ENCODE data around the gene XK.
"Not testable (repeated sequence)": the region's sequence is repeated elsewhere in the genome, so short reads cannot be mapped to it uniquely, and the experiment has no call there.

The XK gene

GRCh38 chrX:37685381-37686359 lies at the start of gene XK:
TSS of gene XK (plus strand) at chrX:37685791. CDS start at chrX:37685962, 171 bp downstream.
- TF ChIP-seq CTCF (IDR thresholded peaks at IDR 0.05; ENCODE audit: insufficient read depth, low read depth, low read length, missing control alignments): no peak
- peak; percentile 34 for DNase-seq (ENCODE audit: low read depth)
- peak within 1 kb of the TSS; percentile 38 for H3K4me3 ChIP-seq (ENCODE audit: low read depth, low read length)

GRCh38 chrX:37638047-37638446 lies 47.5 kb upstream of the XK start:
- no peak overlapping the region for H3K4me3 ChIP-seq (ENCODE audit: low read depth, low read length)
- TF ChIP-seq CTCF (IDR thresholded peaks at IDR 0.05; ENCODE audit: insufficient read depth, low read depth, low read length, missing control alignments): no peak
- DNase-seq (ENCODE audit: low read depth): no peak

- DNase-seq (ENCODE audit: low read depth): no peak
- no peak for TF ChIP-seq CTCF (IDR thresholded peaks at IDR 0.05; ENCODE audit: insufficient read depth, low read depth, low read length, missing control alignments)
- H3K4me3 ChIP-seq (ENCODE audit: low read depth, low read length): no peak overlapping the region
These were observed 45.4 kb upstream of the XK start for GRCh38 chrX:37640142-37640541.

DNA sequence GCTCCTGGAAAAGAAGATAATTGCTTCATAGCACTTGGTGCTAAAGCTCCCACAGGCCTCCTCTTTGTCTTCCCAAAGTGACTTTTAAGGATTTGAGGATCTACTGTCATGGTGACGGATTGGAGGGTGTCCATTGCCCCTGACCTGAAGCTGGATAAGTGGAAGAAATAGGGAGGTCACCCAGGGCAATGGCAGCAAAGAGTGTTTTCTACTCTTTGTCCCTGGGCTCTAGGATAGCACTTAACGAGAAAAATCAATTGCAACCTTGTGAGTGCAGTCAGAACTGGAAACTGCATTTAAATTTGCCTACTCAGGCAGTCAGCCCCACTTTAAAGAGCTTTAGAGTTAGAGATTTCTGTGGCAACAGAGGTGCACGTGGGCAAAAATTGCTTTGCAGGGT lies 43.7 kb upstream of the XK start:
- H3K4me3 ChIP-seq (ENCODE audit: low read depth, low read length): no peak overlapping the region
- DNase-seq (ENCODE audit: low read depth): no peak
- TF ChIP-seq CTCF (IDR thresholded peaks at IDR 0.05; ENCODE audit: insufficient read depth, low read depth, low read length, missing control alignments): no peak

DNA sequence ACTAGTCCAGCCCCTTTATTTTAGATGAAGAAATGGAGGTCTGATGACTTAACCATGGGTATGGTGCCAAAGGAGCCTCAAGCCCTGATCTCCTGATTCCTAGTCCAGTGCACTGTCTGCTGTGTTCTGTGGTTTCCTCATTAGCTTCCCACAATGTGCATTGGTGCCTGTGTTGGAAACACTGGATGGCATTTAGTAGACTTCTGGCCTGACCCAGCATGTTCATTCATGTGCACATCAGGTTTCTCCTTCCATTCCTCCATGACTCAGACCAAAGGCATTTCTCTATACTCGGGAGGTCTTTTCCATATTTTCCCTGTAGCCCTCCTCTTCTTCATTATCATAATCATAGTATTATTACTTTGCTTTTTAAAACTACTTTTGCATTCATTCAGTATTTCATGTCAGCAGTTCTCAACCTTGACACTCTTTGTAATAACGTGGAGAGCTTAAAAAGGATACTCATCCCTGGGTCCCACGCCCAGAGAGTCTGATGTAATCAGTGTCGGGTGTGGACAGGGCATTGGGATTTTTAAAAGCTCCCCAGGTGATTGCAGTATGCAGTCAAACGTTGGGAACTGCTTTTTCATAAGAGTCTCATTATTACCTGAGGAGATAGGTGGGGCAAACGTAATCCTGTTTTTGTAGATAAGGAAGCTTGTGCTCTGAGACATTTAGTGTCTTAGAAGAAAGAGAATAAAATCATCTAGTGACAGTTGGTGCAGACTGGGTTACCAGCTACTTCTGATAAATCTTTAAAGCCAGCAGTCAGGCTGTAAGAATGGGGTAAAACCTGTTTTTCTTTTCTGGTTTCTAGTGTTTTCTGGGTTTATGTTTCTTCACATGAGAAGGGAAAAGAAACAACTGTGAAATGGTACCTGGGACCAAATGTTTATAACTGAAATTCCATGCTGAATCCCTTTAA lies 40.9 kb upstream of the XK start:
- no peak for TF ChIP-seq CTCF (IDR thresholded peaks at IDR 0.05; ENCODE audit: insufficient read depth, low read depth, low read length, missing control alignments)
- no peak for DNase-seq (ENCODE audit: low read depth)
- H3K4me3 ChIP-seq (ENCODE audit: low read depth, low read length): no peak overlapping the region

DNA sequence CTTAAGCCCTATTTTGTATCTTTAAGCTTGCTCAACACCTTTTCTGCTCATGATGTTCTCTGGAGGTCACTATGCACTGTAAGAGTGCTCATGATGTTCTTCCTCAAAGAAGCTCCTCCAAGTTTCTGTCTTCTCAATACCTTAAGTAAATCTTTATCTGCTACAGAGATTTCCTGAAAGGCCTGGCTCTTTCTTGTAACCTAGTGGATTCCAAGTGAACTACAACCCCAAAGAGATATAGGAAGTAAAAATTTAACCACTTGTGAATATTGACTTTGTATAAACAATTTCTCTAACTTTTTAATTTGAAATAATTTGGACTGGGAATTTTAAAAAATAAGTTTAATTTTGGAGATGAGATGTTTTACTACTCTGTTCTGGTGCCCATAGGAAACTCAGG lies 39.3 kb upstream of the XK start:
- DNase-seq (ENCODE audit: low read depth): no peak
- no peak overlapping the region for H3K4me3 ChIP-seq (ENCODE audit: low read depth, low read length)
- no peak for TF ChIP-seq CTCF (IDR thresholded peaks at IDR 0.05; ENCODE audit: insufficient read depth, low read depth, low read length, missing control alignments)

GRCh38 chrX:37650879-37651278 lies 34.7 kb upstream of the XK start:
- DNase-seq (ENCODE audit: low read depth); H3K4me3 ChIP-seq (ENCODE audit: low read depth, low read length): not testable (repeated sequence)
